ENCODE measurements around the gene OBSCN. TPM values are rescaled to one million over a fixed set of nuclear protein-coding genes. Genes with fewer than 3 reads are reported as not detected.
"Not testable (repeated sequence)": the region's sequence is repeated elsewhere in the genome, so short reads cannot be mapped to it uniquely, and the experiment has no call there.

Gene OBSCN
- total RNA-seq, 4 donors from 2014 or later = 15.0 to 46.6 (median 34.4) TPM

DNA sequence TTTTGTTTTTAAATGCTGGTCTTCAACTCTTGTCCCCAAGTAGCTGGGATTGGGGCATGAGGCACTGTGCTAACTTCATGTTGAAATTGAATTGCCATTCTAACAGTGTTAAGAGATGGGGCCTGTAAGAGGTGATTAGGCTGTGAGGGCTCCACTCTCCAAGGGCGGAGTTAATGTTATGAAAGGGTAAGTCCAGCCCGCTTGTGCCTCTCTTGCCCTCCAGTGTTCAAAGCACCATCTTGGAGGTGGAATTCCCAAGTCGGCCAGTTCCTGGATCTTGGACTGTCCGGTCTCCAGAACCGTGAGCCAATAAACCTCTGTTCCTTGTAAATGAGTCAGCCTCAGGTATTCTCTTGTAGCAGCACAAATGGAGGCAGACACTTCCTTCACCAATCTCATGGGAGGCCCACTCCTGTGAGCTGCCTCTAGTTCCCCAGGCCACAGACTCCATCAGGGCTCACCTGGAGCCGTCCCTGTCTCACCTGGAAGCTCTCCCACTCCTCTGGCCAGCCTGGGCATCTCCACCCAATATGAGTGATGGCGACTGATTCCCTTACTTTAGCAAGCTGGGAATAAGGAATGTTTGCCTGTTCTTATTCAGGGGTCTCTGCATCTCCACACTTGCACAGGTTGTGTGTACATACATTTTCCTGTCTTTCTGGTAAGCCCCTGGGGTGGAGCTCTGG, 26.7 kb upstream of the OBSCN start:
- Histone ChIP-seq H3K36me3 (no peaks in the 10 kb centered on the region), H3K4me1 (no peaks in the 10 kb centered on the region), H3K27me3 (no peaks in the 10 kb centered on the region), H3K4me3 (no peak overlapping the region), H3K9me3 (no peaks in the 10 kb centered on the region), H3K27ac (no peak overlapping the region)
- peak; percentile 30 to 56 for DNase-seq (ENCODE audit: low spot score in 2 of 2)
- TF ChIP-seq POLR2AphosphoS5 (IDR thresholded peaks at IDR 0.05) (no peak), EP300 (IDR thresholded peaks at IDR 0.05) (no peak), POLR2A (IDR thresholded peaks at IDR 0.05) (no peak)
- TF ChIP-seq, protein P1, sequence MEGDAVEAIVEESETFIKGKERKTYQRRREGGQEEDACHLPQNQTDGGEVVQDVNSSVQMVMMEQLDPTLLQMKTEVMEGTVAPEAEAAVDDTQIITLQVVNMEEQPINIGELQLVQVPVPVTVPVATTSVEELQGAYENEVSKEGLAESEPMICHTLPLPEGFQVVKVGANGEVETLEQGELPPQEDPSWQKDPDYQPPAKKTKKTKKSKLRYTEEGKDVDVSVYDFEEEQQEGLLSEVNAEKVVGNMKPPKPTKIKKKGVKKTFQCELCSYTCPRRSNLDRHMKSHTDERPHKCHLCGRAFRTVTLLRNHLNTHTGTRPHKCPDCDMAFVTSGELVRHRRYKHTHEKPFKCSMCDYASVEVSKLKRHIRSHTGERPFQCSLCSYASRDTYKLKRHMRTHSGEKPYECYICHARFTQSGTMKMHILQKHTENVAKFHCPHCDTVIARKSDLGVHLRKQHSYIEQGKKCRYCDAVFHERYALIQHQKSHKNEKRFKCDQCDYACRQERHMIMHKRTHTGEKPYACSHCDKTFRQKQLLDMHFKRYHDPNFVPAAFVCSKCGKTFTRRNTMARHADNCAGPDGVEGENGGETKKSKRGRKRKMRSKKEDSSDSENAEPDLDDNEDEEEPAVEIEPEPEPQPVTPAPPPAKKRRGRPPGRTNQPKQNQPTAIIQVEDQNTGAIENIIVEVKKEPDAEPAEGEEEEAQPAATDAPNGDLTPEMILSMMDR (IDR thresholded peaks at IDR 0.05) = no peak
- WGBS = 88% methylated on average over 7 of the region's 7 CpGs

DNA sequence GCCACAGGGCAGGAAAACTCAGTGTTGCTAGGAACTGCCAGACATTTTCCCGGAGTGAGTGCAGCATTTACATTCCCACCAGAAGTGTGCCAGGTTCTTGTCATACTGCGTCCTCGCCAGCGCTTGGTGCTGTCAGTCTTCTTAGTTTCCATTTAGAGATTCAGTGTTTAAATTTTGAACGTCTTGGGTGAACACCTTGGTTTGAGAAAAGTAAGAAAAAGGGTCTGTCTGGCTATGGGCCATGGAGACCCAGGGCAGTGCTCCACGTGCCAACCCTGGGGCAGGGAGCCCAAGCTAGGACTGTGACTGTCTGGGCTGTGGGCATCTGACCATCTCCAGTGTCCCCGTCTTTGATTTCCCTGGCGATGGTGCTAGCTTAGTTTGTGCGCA, 26.2 kb upstream of the OBSCN start:
- no peaks in the 10 kb centered on the region for H3K27me3 ChIP-seq
- peak; percentile 34 to 49 for DNase-seq (ENCODE audit: low spot score in 2 of 2)
- no peak overlapping the region for H3K4me3 ChIP-seq
- H3K9me3 ChIP-seq = no peaks in the 10 kb centered on the region
- WGBS = 72% methylated on average over 9 of the region's 9 CpGs
- no peak overlapping the region for H3K27ac ChIP-seq
- no peaks in the 10 kb centered on the region for H3K36me3 ChIP-seq
- TF ChIP-seq POLR2AphosphoS5 (IDR thresholded peaks at IDR 0.05) = no peak
- TF ChIP-seq, protein P1 (IDR thresholded peaks at IDR 0.05) = no peak
- no peak for TF ChIP-seq EP300 (IDR thresholded peaks at IDR 0.05)
- no peak for TF ChIP-seq POLR2A (IDR thresholded peaks at IDR 0.05)
- H3K4me1 ChIP-seq = no peaks in the 10 kb centered on the region

DNA sequence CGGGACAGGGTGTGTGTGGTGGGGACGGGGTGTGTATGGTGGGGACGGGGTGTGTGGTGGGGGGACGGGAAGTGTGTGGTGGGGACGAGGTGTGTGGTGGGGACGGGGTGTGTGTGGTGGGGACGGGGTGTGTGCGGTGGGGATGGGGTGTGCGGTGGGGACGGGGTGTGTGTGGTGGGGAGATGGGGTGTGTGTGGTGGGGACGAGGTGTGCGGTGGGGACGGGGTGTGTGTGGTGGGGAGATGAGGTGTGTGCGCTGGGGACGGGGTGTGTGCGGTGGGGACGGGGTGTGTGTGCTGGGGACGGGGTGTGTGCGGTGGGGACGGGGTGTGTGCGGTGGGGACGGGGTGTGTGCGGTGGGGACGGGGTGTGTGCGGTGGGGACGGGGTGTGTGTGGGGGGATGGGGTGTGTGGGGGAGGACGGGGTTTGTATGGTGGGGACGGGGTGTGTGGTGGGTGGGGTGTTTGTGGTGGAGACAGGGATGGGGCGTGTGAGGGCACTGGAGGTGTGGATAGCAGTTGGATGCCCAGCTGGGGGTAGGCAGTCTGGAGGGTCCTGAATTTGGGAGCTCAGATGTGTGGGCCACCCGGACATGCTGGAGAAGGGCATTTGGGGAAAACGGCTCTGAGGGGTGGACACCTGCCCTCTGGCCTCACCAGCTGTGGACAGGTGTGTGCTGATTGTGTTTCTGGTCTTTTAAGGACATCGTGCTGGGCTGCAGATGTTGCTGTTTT, 25.4 kb upstream of the OBSCN start:
- H3K27ac ChIP-seq = no peak overlapping the region
- peak; percentile 48 to 66 for DNase-seq (ENCODE audit: low spot score in 2 of 2)
- no peak overlapping the region for H3K4me3 ChIP-seq
- H3K27me3 ChIP-seq = no peaks in the 10 kb centered on the region
- H3K4me1 ChIP-seq = no peaks in the 10 kb centered on the region
- peaks cover 4% of the 10 kb centered on the region for H3K36me3 ChIP-seq
- 89% methylated on average over 28 of the region's 32 CpGs for WGBS
- H3K9me3 ChIP-seq = no peaks in the 10 kb centered on the region
- TF ChIP-seq POLR2AphosphoS5 (IDR thresholded peaks at IDR 0.05) = no peak
- no peak for TF ChIP-seq POLR2A (IDR thresholded peaks at IDR 0.05)
- TF ChIP-seq, protein P1 (IDR thresholded peaks at IDR 0.05) = no peak
- TF ChIP-seq EP300 (IDR thresholded peaks at IDR 0.05) = no peak

DNA sequence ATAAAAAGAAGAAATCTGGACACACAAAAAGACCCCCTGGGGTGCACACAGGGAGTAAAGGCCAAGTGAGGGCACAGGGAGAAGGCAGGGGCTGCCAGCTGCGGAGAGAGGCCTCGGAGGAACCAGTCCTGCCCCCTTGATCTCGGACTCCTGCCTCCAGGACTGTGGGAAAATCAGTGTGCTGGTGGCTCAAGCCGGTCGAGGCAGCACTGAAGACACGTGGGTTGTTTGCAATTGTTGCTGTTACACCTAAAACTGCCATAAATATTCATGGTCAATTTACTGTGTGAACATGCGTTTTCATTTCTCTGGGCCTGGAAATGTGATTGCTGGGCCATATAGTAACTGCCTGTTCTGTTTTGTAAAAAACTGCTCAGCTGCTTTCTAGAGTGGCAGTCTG, 23.7 kb upstream of the OBSCN start:
- TF ChIP-seq, protein P1 (IDR thresholded peaks at IDR 0.05) = no peak
- TF ChIP-seq POLR2A (IDR thresholded peaks at IDR 0.05) (no peak), EP300 (IDR thresholded peaks at IDR 0.05) (no peak), POLR2AphosphoS5 (IDR thresholded peaks at IDR 0.05) (no peak)
- 79% methylated on average over 7 of the region's 7 CpGs for WGBS
- no peak overlapping the region for H3K27ac ChIP-seq
- peak; percentile 37 to 41 for DNase-seq (ENCODE audit: low spot score in 2 of 2)
- no peak overlapping the region for H3K4me3 ChIP-seq
- H3K4me1 ChIP-seq = no peaks in the 10 kb centered on the region
- H3K36me3 ChIP-seq = peaks cover 4% of the 10 kb centered on the region
- no peaks in the 10 kb centered on the region for H3K27me3 ChIP-seq
- H3K9me3 ChIP-seq = no peaks in the 10 kb centered on the region

DNA sequence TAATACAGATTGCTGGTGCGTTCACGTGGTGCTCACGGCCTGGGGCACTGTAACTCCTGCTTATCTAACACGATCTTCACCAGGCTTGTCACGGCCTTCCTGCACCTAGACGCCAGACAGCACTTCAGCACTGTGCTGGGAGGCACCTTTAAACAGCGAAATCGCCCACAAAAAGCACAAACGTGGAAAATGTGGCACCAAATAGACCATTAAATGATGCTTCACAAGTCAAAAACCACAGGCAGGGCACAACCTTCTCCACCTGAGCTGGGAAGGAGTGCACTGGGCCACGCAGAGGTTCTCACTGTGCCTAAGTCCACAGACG, 22.2 kb upstream of the OBSCN start:
- peak; percentile 18 to 52 for DNase-seq (ENCODE audit: low spot score in 2 of 2)
- Histone ChIP-seq H3K36me3 (peaks cover 4% of the 10 kb centered on the region), H3K27me3 (no peaks in the 10 kb centered on the region), H3K4me3 (no peak overlapping the region), H3K4me1 (no peaks in the 10 kb centered on the region), H3K27ac (no peak overlapping the region), H3K9me3 (no peaks in the 10 kb centered on the region)
- 62% methylated on average over 11 of the region's 11 CpGs for WGBS
- TF ChIP-seq POLR2A (IDR thresholded peaks at IDR 0.05) = no peak
- TF ChIP-seq POLR2AphosphoS5 (IDR thresholded peaks at IDR 0.05) = no peak
- TF ChIP-seq EP300 (IDR thresholded peaks at IDR 0.05) = no peak
- TF ChIP-seq, protein P1 (IDR thresholded peaks at IDR 0.05) = no peak

DNA sequence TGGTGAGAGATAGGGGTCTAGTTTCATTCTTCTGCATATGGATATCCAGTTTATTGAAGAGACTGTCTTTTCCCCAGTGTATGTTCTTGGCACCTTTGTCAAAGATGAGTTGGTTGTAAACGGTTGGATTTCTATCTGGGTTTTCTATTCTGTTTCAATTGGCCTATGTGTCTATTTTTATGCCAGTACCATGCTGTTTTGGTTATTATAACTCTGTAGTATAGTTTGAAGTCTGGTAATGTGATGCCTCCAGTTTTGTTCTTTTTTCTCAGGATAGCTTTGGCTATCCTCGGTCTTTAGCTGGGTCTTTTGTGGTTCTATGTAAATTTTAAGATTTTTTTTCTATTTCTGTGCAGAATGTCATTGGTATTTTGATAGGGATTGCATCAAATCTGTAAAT, 19.6 kb upstream of the OBSCN start:
- not testable (repeated sequence) for H3K4me1 ChIP-seq; H3K9me3 ChIP-seq; H3K27ac ChIP-seq; DNase-seq (ENCODE audit: low spot score in 2 of 2); H3K36me3 ChIP-seq; H3K27me3 ChIP-seq; H3K4me3 ChIP-seq
- WGBS = 90% methylated on average over 2 of the region's 2 CpGs

All from suprapubic skin (tissue), 4 donors.